ENCODE data around the gene LY6G5B.

GRCh38 chr6:31631681-31632278 lies 38.0 kb upstream of the LY6G5B start:
- TF ChIP-seq POLR2A (IDR thresholded peaks at IDR 0.05) (no peak), POLR2AphosphoS5 (IDR thresholded peaks at IDR 0.05) (no peak)
- TF ChIP-seq, protein P1, sequence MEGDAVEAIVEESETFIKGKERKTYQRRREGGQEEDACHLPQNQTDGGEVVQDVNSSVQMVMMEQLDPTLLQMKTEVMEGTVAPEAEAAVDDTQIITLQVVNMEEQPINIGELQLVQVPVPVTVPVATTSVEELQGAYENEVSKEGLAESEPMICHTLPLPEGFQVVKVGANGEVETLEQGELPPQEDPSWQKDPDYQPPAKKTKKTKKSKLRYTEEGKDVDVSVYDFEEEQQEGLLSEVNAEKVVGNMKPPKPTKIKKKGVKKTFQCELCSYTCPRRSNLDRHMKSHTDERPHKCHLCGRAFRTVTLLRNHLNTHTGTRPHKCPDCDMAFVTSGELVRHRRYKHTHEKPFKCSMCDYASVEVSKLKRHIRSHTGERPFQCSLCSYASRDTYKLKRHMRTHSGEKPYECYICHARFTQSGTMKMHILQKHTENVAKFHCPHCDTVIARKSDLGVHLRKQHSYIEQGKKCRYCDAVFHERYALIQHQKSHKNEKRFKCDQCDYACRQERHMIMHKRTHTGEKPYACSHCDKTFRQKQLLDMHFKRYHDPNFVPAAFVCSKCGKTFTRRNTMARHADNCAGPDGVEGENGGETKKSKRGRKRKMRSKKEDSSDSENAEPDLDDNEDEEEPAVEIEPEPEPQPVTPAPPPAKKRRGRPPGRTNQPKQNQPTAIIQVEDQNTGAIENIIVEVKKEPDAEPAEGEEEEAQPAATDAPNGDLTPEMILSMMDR (IDR thresholded peaks at IDR 0.05): no peak
